Prostate gland (tissue), 2 donors: ENCODE data around the gene CHST13. TPM values are rescaled to one million over a fixed set of nuclear protein-coding genes. Genes with fewer than 3 reads are reported as not detected.

Experiments
- DNase-seq: peaks from one replicate; pipeline ENCODE4 v3.0.0-alpha.2; 2019; ENCODE audit warnings: low spot score
- H3K27ac ChIP-seq, 2 donors: fragments of 200-600 bp; sonication (generic); 2 replicates each; pipeline ENCODE4 v1.5.1; 2017 to 2019
- H3K27me3 ChIP-seq: fragments of 200-600 bp; sonication (generic); replicated peaks from 2 replicates; pipeline ENCODE4 v1.5.1; 2019; ENCODE audit not compliant: insufficient read depth
- H3K36me3 ChIP-seq, 2 donors: fragments of 200-600 bp; sonication (generic); 1 replicate in 1 of 2; 2 replicates in 1 of 2; pipeline versions ENCODE4 v1.5.1 to v1.8.1; 2017 to 2019
- H3K4me1 ChIP-seq: fragments of 200-600 bp; sonication (generic); replicated peaks from 2 replicates; pipeline ENCODE4 v1.5.1; 2019
- H3K4me3 ChIP-seq, 2 donors: fragments of 200-600 bp; sonication (generic); 2 replicates each; pipeline ENCODE4 v1.5.1; 2017 to 2019
- H3K9me3 ChIP-seq: fragments of 200-600 bp; sonication (generic); 2 replicates; pipeline ENCODE4 v1.5.1; 2017
- CTCF ChIP-seq, 4 experiments: fragments of 200-600 bp in 2 of 4; fragments of 450-650 bp in 2 of 4; sonication (generic) in 2 of 4; IDR thresholded peaks; 1 replicate in 3 of 4; 2 replicates in 1 of 4; pipeline ENCODE4 v1.5.1; 2016 to 2019; ENCODE audit warnings: antibody characterized with exemption in 4 of 4, mild to moderate bottlenecking in 2 of 4, moderate library complexity in 2 of 4
- POLR2A ChIP-seq: fragments of 450-650 bp; IDR thresholded peaks from one replicate; pipeline ENCODE4 v1.6.1; 2016; ENCODE audit warnings: antibody characterized with exemption, mild to moderate bottlenecking
- POLR2AphosphoS5 ChIP-seq: sonication (generic); formaldehyde crosslinking; IDR thresholded peaks from one replicate; pipeline ENCODE4 v1.6.1; 2017; ENCODE audit warnings: antibody characterized with exemption
- WGBS: methylation state at CpG from one replicate; pipeline ENCODE4 v1.1.5; 2018; 5-methylcytosine and 5-hydroxymethylcytosine counted together
- intact Hi-C: fragments of 100-400 bp; cut with DNase I; formaldehyde crosslinking; loops from one replicate; pipeline ENCODE4 v1.14.2; 2022
- total RNA-seq, 2 donors: library from RNA; depleted of rRNA; stranded (reverse); fragments of >200 nt; gene quantifications; one replicate each; pipeline ENCODE4 v1.1.0, GENCODE V29; 2016

The CHST13 gene
- total RNA-seq, 2 donors from 2014 or later, result 6.9 TPM; not detected in 1

- peaks cover 4% of the 10 kb centered on the region for H3K4me1 ChIP-seq
- DNase-seq, result no peak
- no peak overlapping the region for H3K4me3 ChIP-seq
- intact Hi-C loops, result no loop called here
- H3K36me3 ChIP-seq, result no peaks in the 10 kb centered on the region
- no peaks in the 10 kb centered on the region for H3K9me3 ChIP-seq
- H3K27ac ChIP-seq, result no peak overlapping the region
- TF ChIP-seq POLR2AphosphoS5 (no peak), POLR2A (no peak), CTCF (IDR thresholded peaks at IDR 0.05) (no peak)
- no peaks in the 10 kb centered on the region for H3K27me3 ChIP-seq
Observed at GRCh38 chr3:126535636-126536035, 11.7 kb downstream of the CHST13 start.

GRCh38 chr3:126536126-126536525 lies 12.2 kb downstream of the CHST13 start:
- WGBS, result 91% methylated on average over 3 of the region's 3 CpGs
- intact Hi-C loops, result no loop called here
- Histone ChIP-seq H3K4me3 (no peak overlapping the region), H3K27ac (no peak overlapping the region), H3K4me1 (no peaks in the 10 kb centered on the region), H3K36me3 (no peaks in the 10 kb centered on the region), H3K9me3 (no peaks in the 10 kb centered on the region), H3K27me3 (peaks cover under 1% of the 10 kb centered on the region)
- DNase-seq, result no peak
- no peak for TF ChIP-seq POLR2AphosphoS5
- no peak for TF ChIP-seq POLR2A
- TF ChIP-seq CTCF (IDR thresholded peaks at IDR 0.05), result no peak

- H3K9me3 ChIP-seq, result no peaks in the 10 kb centered on the region
- no peak overlapping the region for H3K4me3 ChIP-seq
- H3K27ac ChIP-seq, result no peak overlapping the region
- H3K27me3 ChIP-seq, result peaks cover 9% of the 10 kb centered on the region
- DNase-seq, result no peak
- intact Hi-C loops, result no loop called here
- 84% methylated on average over 9 of the region's 9 CpGs for WGBS
- H3K36me3 ChIP-seq, result no peaks in the 10 kb centered on the region
- H3K4me1 ChIP-seq, result no peaks in the 10 kb centered on the region
- TF ChIP-seq POLR2A, result no peak
- TF ChIP-seq POLR2AphosphoS5, result no peak
- TF ChIP-seq CTCF (IDR thresholded peaks at IDR 0.05), result no peak
Observed at GRCh38 chr3:126537116-126537729, 13.3 kb downstream of the CHST13 start.

- TF ChIP-seq CTCF (IDR thresholded peaks at IDR 0.05) (no peak), POLR2AphosphoS5 (no peak), POLR2A (no peak)
- Histone ChIP-seq H3K27ac (no peak overlapping the region), H3K4me3 (no peak overlapping the region), H3K36me3 (no peaks in the 10 kb centered on the region), H3K4me1 (no peaks in the 10 kb centered on the region), H3K9me3 (no peaks in the 10 kb centered on the region), H3K27me3 (peaks cover 14% of the 10 kb centered on the region)
- DNase-seq, result no peak
- intact Hi-C loops, result no loop called here
- WGBS, result 75% methylated on average over 10 of the region's 10 CpGs
Observed at GRCh38 chr3:126537730-126538281, 13.9 kb downstream of the CHST13 start.

GRCh38 chr3:126538316-126538715 lies 14.4 kb downstream of the CHST13 start:
- H3K27me3 ChIP-seq, result peaks cover 16% of the 10 kb centered on the region
- intact Hi-C loops, result no loop called here
- TF ChIP-seq CTCF (IDR thresholded peaks at IDR 0.05), result no peak
- no peaks in the 10 kb centered on the region for H3K4me1 ChIP-seq
- H3K27ac ChIP-seq, result no peak overlapping the region
- no peak for DNase-seq
- WGBS, result 83% methylated on average over 9 of the region's 9 CpGs
- no peaks in the 10 kb centered on the region for H3K36me3 ChIP-seq
- no peak overlapping the region for H3K4me3 ChIP-seq
- no peaks in the 10 kb centered on the region for H3K9me3 ChIP-seq
